WERI-Rb-1 (cell line): Measurements from ENCODE around the gene TSPAN16.

Source experiments
- DNase-seq: peaks from one replicate; pipeline ENCODE4 v3.0.0-alpha.2; 2020
- H3K27ac ChIP-seq: fragments of 250-450 bp; sonication (Bioruptor Pico); 2 replicates; pipeline ENCODE4 v1.5.1; 2020; ENCODE audit warnings: mild to moderate bottlenecking, moderate library complexity
- H3K27me3 ChIP-seq: fragments of 250-450 bp; sonication (Bioruptor Pico); 2 replicates; pipeline ENCODE4 v1.5.1; 2021; ENCODE audit warnings: mild to moderate bottlenecking, low read depth, moderate library complexity; ENCODE audit not compliant: insufficient read depth, severe bottlenecking
- H3K36me3 ChIP-seq: fragments of 250-450 bp; sonication (Bioruptor Pico); 2 replicates; pipeline ENCODE4 v1.5.1; 2020; ENCODE audit warnings: mild to moderate bottlenecking, moderate library complexity
- H3K4me3 ChIP-seq: 2 replicates; pipeline ENCODE4 v1.5.1; 2011; ENCODE audit warnings: low read depth, mild to moderate bottlenecking, control low read depth, low read length
- H3K9me3 ChIP-seq: fragments of 250-450 bp; sonication (Bioruptor Pico); 2 replicates; pipeline ENCODE4 v1.5.1; 2021; ENCODE audit warnings: mild to moderate bottlenecking, moderate library complexity; ENCODE audit not compliant: severe bottlenecking
- TF ChIP-seq, protein P1 (sequence below): IDR thresholded peaks from 2 replicates; pipeline ENCODE4 v1.5.1; 2011; ENCODE audit warnings: low read depth, mild to moderate bottlenecking, control low read depth, inconsistent platforms, low read length

TSPAN16 gene

DNA sequence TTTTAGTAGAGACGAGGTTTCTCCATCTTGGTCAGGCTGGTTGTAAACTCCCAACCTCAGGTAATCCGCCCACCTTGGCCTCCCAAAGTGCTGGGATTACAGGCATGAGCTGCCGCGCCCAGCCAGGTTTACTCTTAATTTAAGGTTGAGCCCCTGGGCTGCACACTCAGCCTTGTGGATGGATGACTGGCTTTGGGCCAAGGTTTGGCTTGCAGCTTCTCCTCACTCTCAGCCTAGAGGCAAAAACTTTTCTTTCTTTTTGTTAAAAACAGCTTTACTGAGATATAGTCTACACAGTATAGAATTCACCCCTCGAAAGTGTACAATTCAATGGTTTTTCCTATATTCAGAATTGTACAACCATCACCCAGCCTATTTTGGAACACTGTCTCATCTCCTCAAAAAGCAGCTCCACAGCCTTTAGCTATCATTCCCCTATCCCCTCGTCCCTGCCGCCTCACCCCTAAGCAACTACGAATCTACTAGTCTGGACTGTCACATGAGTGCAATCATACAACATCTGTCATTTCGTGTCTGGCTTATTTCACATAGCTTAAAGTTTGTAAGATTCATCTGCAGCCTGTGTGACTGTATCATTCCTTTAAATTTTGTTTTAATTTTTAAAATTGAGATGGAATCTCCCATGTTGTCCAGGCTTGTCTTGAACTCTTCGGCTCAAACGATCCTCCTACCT, 14.5 kb upstream of the TSPAN16 start:
- no peak overlapping the region for H3K4me3 ChIP-seq
- no peaks in the 10 kb centered on the region for H3K36me3 ChIP-seq
- TF ChIP-seq, protein P1, sequence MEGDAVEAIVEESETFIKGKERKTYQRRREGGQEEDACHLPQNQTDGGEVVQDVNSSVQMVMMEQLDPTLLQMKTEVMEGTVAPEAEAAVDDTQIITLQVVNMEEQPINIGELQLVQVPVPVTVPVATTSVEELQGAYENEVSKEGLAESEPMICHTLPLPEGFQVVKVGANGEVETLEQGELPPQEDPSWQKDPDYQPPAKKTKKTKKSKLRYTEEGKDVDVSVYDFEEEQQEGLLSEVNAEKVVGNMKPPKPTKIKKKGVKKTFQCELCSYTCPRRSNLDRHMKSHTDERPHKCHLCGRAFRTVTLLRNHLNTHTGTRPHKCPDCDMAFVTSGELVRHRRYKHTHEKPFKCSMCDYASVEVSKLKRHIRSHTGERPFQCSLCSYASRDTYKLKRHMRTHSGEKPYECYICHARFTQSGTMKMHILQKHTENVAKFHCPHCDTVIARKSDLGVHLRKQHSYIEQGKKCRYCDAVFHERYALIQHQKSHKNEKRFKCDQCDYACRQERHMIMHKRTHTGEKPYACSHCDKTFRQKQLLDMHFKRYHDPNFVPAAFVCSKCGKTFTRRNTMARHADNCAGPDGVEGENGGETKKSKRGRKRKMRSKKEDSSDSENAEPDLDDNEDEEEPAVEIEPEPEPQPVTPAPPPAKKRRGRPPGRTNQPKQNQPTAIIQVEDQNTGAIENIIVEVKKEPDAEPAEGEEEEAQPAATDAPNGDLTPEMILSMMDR, result no peak
- no peak overlapping the region for H3K27ac ChIP-seq
- H3K9me3 ChIP-seq, result no peaks in the 10 kb centered on the region
- no peak for DNase-seq
- H3K27me3 ChIP-seq, result no peaks in the 10 kb centered on the region

DNA sequence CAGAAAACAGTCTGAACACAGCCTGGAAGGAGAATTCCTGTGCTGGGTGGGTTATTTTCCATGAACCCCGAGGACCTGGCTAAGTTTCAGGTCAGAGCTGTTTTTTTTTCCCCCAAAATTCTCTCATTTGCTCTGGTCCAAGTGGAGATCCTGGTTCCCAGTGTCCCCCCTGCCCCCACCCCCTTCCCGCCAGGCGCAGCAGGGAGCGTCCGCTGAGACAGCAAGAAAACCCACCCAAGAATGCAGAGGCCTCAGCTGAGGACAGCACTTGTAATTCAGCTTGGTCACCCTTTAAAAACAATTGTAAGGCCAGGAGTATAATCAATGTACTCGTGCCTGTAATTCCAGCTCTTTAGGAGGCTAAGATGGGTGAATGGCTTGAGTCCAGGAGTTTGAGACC, 11.4 kb upstream of the TSPAN16 start:
- Histone ChIP-seq H3K4me3 (no peak overlapping the region), H3K9me3 (no peaks in the 10 kb centered on the region), H3K27ac (no peak overlapping the region), H3K36me3 (no peaks in the 10 kb centered on the region), H3K27me3 (no peaks in the 10 kb centered on the region)
- DNase-seq, result no peak
- TF ChIP-seq, protein P1, result no peak

DNA sequence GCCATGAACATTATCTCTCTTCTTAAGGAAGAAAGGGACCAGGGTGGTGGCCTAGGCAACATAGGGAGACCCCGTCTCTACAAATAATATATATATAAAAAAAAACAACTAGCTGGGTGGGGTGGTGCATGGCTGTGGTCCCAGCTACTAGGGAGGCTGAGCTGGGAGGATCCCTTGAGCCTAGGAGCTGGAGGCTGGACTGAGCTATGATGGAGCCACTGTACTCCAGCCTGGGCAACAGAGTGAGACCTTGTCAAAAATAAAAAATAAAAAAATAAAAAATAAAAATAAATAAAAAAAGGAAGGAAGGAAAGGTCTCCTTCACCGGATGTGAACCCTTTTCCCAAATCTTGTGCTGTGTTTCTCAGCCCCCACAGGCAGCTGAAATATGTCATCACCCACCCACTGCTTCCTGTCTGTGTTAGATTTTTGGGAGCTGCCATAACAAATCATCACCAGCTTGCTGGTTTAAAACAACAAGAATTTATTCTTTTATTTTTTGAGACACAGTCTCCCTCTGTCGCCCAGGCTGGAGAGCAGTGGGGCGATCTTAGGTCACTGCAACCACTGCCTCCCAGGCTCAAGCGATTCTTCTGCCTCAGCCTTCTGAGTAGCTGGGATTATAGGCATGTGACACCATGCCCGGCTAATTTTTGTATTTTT, 9.5 kb upstream of the TSPAN16 start:
- TF ChIP-seq, protein P1, result no peak
- DNase-seq, result no peak
- Histone ChIP-seq H3K27ac (no peak overlapping the region), H3K36me3 (no peaks in the 10 kb centered on the region), H3K4me3 (no peak overlapping the region), H3K27me3 (no peaks in the 10 kb centered on the region), H3K9me3 (no peaks in the 10 kb centered on the region)

DNA sequence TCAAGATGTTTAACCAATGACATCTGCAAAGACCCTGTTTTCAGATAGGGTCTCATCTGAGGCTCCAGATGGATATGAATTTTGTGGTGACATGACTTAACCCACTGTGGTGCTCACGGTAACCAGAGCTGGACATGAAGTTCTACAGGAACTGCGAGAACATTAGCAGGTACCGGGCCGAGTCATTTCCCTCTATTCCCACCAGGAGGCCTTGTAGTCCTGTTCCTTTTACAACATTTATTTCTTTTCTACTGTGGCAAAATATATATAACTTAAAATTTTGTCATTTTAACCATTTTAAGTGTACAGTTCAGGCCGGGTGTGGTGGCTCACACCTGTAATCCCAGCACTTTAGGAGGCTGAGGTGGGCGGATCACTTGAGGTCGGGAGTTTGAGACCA, 7.6 kb upstream of the TSPAN16 start:
- Histone ChIP-seq H3K27me3 (no peaks in the 10 kb centered on the region), H3K36me3 (no peaks in the 10 kb centered on the region), H3K4me3 (no peak overlapping the region), H3K27ac (no peak overlapping the region), H3K9me3 (no peaks in the 10 kb centered on the region)
- peak; percentile 20 for DNase-seq
- TF ChIP-seq, protein P1, result peak; percentile 41

DNA sequence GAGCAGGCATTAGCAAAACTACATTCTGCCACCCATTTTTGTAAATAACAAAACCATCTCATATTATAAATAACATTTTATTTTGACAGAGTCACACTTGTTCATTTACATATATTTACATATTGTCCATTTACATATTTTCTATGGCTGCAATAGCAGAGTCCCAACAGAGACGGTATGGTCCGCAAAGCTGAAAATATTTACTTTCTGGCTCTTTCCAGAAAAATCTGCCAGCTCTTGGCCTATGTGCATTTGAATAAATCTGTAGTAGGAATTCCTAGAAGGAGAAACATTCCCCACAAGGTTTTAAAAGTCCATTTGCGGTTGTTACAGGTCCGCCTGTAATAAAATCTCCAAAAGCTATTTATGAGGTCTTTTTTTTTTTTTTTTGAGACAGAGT, 5.7 kb upstream of the TSPAN16 start:
- H3K36me3 ChIP-seq, result no peaks in the 10 kb centered on the region
- TF ChIP-seq, protein P1, result no peak
- no peak for DNase-seq
- H3K27me3 ChIP-seq, result no peaks in the 10 kb centered on the region
- H3K27ac ChIP-seq, result no peak overlapping the region
- no peak overlapping the region for H3K4me3 ChIP-seq
- H3K9me3 ChIP-seq, result no peaks in the 10 kb centered on the region
